HG02938 (cell line): ENCODE data around the gene DCTN2.
"Not testable (repeated sequence)": the region's sequence is repeated elsewhere in the genome, so short reads cannot be mapped to it uniquely, and the experiment has no call there.

Source experiments
- ATAC-seq: cut with Tn5 transposase; IDR thresholded peaks from one replicate; pipeline ENCODE4 v1.9.1; 2021; ENCODE audit warnings: mild to moderate bottlenecking, moderate library complexity; ENCODE audit not compliant: unreplicated experiment

The DCTN2 gene

GRCh38 chr12:57517187-57517586 lies 29.8 kb downstream of the DCTN2 start:
- no peak for ATAC-seq

- ATAC-seq = no peak
Observed at GRCh38 chr12:57516617-57517153, 30.3 kb downstream of the DCTN2 start.

- ATAC-seq = no peak
Observed at GRCh38 chr12:57515934-57516541, 31.0 kb downstream of the DCTN2 start.

GRCh38 chr12:57515408-57515933 lies 31.5 kb downstream of the DCTN2 start:
- no peak for ATAC-seq

- no peak for ATAC-seq
Observed at GRCh38 chr12:57514720-57515407, 32.1 kb downstream of the DCTN2 start.

- not testable (repeated sequence) for ATAC-seq
Observed at GRCh38 chr12:57514246-57514645, 32.7 kb downstream of the DCTN2 start.

GRCh38 chr12:57513677-57514076 lies 33.3 kb downstream of the DCTN2 start:
- ATAC-seq = not testable (repeated sequence)

- ATAC-seq = no peak
Observed at GRCh38 chr12:57513266-57513665, 33.7 kb downstream of the DCTN2 start.

GRCh38 chr12:57512665-57513064 lies 34.3 kb downstream of the DCTN2 start:
- no peak for ATAC-seq

- no peak for ATAC-seq
Observed at GRCh38 chr12:57511588-57512325, 35.2 kb downstream of the DCTN2 start.

GRCh38 chr12:57511161-57511560 lies 35.8 kb downstream of the DCTN2 start:
- ATAC-seq = no peak

- not testable (repeated sequence) for ATAC-seq
Observed at GRCh38 chr12:57507796-57508195, 39.2 kb downstream of the DCTN2 start.

- not testable (repeated sequence) for ATAC-seq
Observed at GRCh38 chr12:57506541-57506940, 40.5 kb downstream of the DCTN2 start.

- not testable (repeated sequence) for ATAC-seq
Observed at GRCh38 chr12:57502311-57502969, 44.6 kb downstream of the DCTN2 start.

GRCh38 chr12:57500213-57500612 lies 46.8 kb downstream of the DCTN2 start:
- no peak for ATAC-seq

- no peak for ATAC-seq
Observed at GRCh38 chr12:57498571-57498970, 48.4 kb downstream of the DCTN2 start.

- no peak for ATAC-seq
Observed at GRCh38 chr12:57498132-57498502, 48.9 kb downstream of the DCTN2 start.

GRCh38 chr12:57497223-57498131 lies 49.5 kb downstream of the DCTN2 start:
- ATAC-seq = no peak

- ATAC-seq = no peak
Observed at GRCh38 chr12:57496822-57497221, 50.2 kb downstream of the DCTN2 start.
